ENCODE results near the gene KCNE4. TPM values are rescaled to one million over a fixed set of nuclear protein-coding genes. Genes with fewer than 3 reads are reported as not detected.

The KCNE4 gene
- total RNA-seq, 1 donor from 2014 or later, result 3.2 TPM

DNA sequence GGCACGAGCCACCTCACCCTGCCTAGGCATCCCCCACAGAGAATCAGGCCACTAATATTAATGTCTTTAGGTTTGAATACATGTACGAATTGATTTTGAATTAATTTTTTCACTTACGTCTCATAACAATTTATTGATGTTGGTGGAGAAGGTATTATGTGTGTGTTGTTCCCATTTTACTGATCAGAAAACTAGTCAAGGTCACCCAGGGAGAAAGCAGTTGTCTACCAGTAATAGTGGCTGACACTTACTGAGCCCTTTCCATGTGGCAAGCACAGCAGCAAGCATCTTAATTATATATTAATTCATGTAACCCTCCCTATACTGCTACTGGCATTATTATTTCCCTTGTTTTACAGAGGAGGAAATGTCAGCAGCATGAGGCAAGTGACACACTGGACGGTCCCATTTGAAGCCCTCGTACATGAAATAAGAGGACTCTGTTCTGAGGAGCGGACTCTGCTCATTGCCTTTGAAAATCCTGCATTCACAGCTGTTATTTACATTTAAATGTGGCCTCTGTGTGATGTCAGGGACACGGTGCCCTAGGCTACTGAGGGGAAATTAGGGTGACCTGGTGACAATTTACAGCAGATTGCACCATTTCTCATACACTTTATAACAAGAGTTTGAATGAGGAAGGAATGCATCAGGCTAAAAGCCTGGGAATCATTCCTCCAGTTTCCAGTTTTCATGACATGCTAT is 30.9 kb upstream of the KCNE4 start:
- TF ChIP-seq, protein P1, sequence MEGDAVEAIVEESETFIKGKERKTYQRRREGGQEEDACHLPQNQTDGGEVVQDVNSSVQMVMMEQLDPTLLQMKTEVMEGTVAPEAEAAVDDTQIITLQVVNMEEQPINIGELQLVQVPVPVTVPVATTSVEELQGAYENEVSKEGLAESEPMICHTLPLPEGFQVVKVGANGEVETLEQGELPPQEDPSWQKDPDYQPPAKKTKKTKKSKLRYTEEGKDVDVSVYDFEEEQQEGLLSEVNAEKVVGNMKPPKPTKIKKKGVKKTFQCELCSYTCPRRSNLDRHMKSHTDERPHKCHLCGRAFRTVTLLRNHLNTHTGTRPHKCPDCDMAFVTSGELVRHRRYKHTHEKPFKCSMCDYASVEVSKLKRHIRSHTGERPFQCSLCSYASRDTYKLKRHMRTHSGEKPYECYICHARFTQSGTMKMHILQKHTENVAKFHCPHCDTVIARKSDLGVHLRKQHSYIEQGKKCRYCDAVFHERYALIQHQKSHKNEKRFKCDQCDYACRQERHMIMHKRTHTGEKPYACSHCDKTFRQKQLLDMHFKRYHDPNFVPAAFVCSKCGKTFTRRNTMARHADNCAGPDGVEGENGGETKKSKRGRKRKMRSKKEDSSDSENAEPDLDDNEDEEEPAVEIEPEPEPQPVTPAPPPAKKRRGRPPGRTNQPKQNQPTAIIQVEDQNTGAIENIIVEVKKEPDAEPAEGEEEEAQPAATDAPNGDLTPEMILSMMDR (conservative IDR thresholded peaks at IDR 0.05), result no peak
- no peak overlapping the region for H3K27ac Mint-ChIP-seq

DNA sequence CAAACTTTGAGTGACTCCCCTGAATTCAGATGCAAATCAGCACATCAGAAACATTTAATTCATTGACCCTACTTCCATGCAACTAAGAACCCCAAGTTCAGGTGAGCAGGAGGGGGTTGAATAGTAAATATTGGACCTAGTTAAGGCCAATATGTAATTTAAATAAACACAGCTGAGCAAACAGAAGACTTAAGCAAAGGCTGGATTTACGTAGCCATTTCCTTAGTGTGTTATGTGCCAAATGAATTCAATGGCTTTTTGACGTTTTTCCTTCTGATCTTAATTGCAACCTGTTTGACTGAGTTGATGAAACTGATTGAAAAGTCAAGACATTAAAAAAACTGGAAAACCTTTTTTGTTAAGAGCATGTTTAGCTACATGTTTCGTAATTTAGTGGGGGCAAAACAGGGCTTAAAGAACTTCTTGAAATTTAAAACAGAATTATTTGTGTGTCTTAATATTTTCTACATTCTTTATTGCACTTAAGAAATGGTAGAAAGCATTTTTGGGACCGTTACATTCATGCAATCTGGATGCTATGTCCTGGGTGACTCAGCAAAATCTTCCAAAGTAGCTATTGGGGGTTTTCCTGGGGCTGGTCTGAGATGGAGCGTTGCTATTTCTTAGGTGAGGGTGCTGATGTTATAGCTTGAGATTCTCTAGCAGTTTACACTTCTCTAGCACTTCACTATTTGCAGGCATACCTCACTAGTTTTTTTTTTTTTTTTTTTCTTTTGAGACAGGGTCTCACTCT is 25.5 kb upstream of the KCNE4 start:
- Mint-ChIP-seq H3K36me3 (no peaks in the 10 kb centered on the region), H3K4me3 (no peak overlapping the region)

More for the DNA sequence above, 30.9 kb upstream of the KCNE4 start:
- no peak for DNase-seq (ENCODE audit: extremely low spot score, unreplicated experiment)
- no peaks in the 10 kb centered on the region for H3K27me3 Mint-ChIP-seq
- H3K36me3 Mint-ChIP-seq, result no peaks in the 10 kb centered on the region
- H3K9me3 Mint-ChIP-seq, result peaks cover 4% of the 10 kb centered on the region
- no peak overlapping the region for H3K4me3 Mint-ChIP-seq
- H3K4me1 Mint-ChIP-seq (ENCODE audit: unreplicated experiment), result no peaks in the 10 kb centered on the region

DNA sequence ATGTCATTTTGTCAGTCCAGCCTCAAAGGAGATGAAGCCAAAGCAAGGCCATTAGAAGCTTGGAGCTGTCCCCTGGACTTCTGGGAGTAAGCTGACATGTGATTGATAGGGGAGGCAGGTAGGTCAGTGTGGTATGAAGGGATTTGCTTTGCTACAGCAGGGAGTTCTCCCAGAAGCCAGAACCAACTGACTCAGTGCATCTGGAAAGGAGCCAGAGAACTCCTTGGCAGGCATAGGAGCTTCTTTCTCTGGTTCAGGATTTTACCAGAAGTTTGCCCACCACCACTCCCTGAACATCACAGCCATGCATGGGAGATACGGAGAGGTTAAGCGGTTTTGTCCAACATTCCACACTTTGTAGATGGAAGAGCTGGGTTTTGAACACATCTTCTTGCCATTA is 24.5 kb upstream of the KCNE4 start:
- peaks cover 8% of the 10 kb centered on the region for H3K4me1 Mint-ChIP-seq (ENCODE audit: unreplicated experiment)
- H3K27ac Mint-ChIP-seq, result no peak overlapping the region
- H3K36me3 Mint-ChIP-seq, result no peaks in the 10 kb centered on the region
- DNase-seq (ENCODE audit: extremely low spot score, unreplicated experiment), result no peak
- H3K27me3 Mint-ChIP-seq, result no peaks in the 10 kb centered on the region
- TF ChIP-seq, protein P1 (conservative IDR thresholded peaks at IDR 0.05), result no peak
- H3K9me3 Mint-ChIP-seq, result peaks cover 4% of the 10 kb centered on the region
- H3K4me3 Mint-ChIP-seq, result no peak overlapping the region

More for the DNA sequence above, 25.5 kb upstream of the KCNE4 start:
- H3K9me3 Mint-ChIP-seq, result peaks cover 4% of the 10 kb centered on the region
- peaks cover 8% of the 10 kb centered on the region for H3K4me1 Mint-ChIP-seq (ENCODE audit: unreplicated experiment)
- TF ChIP-seq, protein P1 (conservative IDR thresholded peaks at IDR 0.05), result no peak
- H3K27ac Mint-ChIP-seq, result no peak overlapping the region
- DNase-seq (ENCODE audit: extremely low spot score, unreplicated experiment), result no peak
- H3K27me3 Mint-ChIP-seq, result no peaks in the 10 kb centered on the region

DNA sequence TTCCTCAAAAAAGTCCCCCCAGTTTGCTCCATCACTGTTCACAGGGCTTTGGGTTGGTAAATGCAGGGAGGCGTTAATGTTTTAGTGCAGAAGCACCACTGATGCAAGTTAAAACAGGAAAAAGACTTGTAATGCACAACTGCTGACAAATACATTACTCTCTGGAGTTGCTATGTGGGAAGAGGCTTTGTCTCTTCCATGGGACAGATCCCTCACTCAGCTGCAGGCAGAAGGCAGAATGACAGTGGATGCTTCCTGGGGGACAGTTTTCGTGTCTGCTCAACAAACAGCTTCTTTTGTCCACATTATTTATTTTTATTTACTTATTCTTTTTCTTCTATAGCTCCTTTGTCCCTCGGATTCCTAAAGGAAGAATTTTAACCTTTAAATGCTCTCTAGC is 22.7 kb upstream of the KCNE4 start:
- H3K27ac Mint-ChIP-seq, result no peak overlapping the region
- H3K36me3 Mint-ChIP-seq, result no peaks in the 10 kb centered on the region
- H3K27me3 Mint-ChIP-seq, result no peaks in the 10 kb centered on the region
- no peak for DNase-seq (ENCODE audit: extremely low spot score, unreplicated experiment)
- TF ChIP-seq, protein P1 (conservative IDR thresholded peaks at IDR 0.05), result no peak
- H3K4me3 Mint-ChIP-seq, result no peak overlapping the region
- H3K9me3 Mint-ChIP-seq, result no peaks in the 10 kb centered on the region
- H3K4me1 Mint-ChIP-seq (ENCODE audit: unreplicated experiment), result peaks cover 8% of the 10 kb centered on the region

DNA sequence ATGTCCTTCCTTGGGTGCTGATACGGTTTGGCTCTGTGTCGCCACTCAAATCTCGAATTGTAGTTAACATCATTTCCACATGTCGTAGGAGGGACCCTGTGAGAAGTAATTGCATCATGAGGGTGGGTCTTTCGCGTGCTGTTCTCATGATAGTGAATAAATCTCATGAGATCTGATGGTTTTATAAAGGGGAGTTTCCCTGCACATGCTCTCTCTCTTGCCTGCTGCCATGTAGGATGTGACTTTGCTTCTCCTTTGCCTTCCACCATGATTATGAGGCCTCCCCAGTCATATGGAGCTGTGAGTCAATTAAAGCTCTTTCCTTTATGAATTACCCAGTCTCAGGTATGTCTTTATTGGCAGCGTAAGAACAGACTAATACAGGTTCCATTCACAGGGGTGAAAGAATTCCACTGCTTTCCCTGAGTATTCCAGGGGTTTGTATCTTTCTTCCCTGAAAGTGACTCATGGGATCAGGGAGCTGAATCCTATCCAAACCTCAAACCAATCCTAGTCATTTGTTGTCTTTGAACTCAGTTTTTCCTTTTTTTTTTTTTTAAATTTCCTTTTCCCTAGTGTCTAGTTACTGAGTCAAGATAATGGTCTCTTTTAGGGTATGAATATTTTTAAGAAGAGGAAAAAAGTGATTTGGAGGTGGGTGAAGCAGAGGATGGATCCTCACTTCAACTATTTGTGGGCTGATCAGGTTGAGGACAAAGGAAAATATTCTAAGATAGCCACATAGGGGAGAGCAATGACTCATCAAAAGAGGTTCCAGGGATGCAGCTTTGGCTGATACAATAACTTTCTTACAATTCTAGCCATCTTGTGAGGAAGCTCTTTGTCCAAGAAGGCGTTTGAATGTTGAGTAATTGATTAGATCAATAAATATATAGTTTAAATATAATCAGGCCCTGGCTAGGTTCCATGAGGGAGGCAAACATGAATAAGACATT is 19.5 kb upstream of the KCNE4 start:
- Mint-ChIP-seq H3K36me3 (no peaks in the 10 kb centered on the region), H3K4me1 (ENCODE audit: unreplicated experiment) (peaks cover 8% of the 10 kb centered on the region), H3K4me3 (no peak overlapping the region), H3K9me3 (no peaks in the 10 kb centered on the region), H3K27ac (no peak overlapping the region), H3K27me3 (no peaks in the 10 kb centered on the region)
- TF ChIP-seq, protein P1 (conservative IDR thresholded peaks at IDR 0.05), result no peak
- no peak for DNase-seq (ENCODE audit: extremely low spot score, unreplicated experiment)
